Activated B cell treated with CpG ODN at 0.5 μM for 24 hours (primary cell): Measurements from ENCODE around the gene ISOC1. TPM values are rescaled to one million over a fixed set of nuclear protein-coding genes. Genes with fewer than 3 reads are reported as not detected.

Source experiments
- ATAC-seq: fragments of 200-7000 bp; cut with Tn5 transposase; one replicate; pipeline ENCODE4 v1.10.0; 2021; ENCODE audit warnings: low read depth, mild to moderate bottlenecking, moderate library complexity
- CTCF ChIA-PET: fragments of 350-600 bp; sonication (Branson Sonifier 250); formaldehyde crosslinking; loops from one replicate; lab custom pipeline; 2021; ENCODE audit warnings: antibody characterized with exemption; lab: Charles Lee
- POLR2A ChIA-PET: fragments of 350-600 bp; sonication (Branson Sonifier 250); formaldehyde crosslinking; loops from one replicate; lab custom pipeline; 2021; ENCODE audit warnings: antibody characterized with exemption; lab: Charles Lee
- DNase-seq: peaks from one replicate; pipeline ENCODE4 v3.0.0; 2022
- H3K27ac Mint-ChIP-seq: one replicate; pipeline ENCODE4 v1.8.0; 2020; ENCODE audit warnings: mixed read lengths
- H3K27me3 Mint-ChIP-seq: one replicate; pipeline ENCODE4 v1.8.0; 2021; ENCODE audit warnings: mixed read lengths
- H3K36me3 Mint-ChIP-seq: one replicate; pipeline ENCODE4 v1.8.0; 2021; ENCODE audit warnings: low read depth, mixed read lengths
- H3K4me1 Mint-ChIP-seq: one replicate; pipeline ENCODE4 v1.8.0; 2021; ENCODE audit warnings: mixed read lengths
- H3K4me3 Mint-ChIP-seq: one replicate; pipeline ENCODE4 v1.8.0; 2020; ENCODE audit warnings: mild to moderate bottlenecking, mixed read lengths
- H3K9me3 Mint-ChIP-seq: one replicate; pipeline ENCODE4 v1.8.0; 2020; ENCODE audit warnings: mixed read lengths
- CTCF ChIP-seq: fragments of 200-600 bp; IDR thresholded peaks from one replicate; pipeline ENCODE4 v1.8.0; 2022; ENCODE audit warnings: antibody characterized with exemption, mild to moderate bottlenecking
- intact Hi-C: fragments of 100-400 bp; cut with micrococcal nuclease; formaldehyde crosslinking; loops from one replicate; pipeline ENCODE4 v1.15.1; 2024
- total RNA-seq: library from RNA; stranded (reverse); gene quantifications from 2 replicates; pipeline ENCODE4 v1.2.3, GENCODE V29; 2022

ISOC1 gene
- total RNA-seq, 1 donor from 2014 or later: 9.9 TPM

GRCh38 chr5:129053438-129053837, 41.1 kb upstream of the ISOC1 start:
- no peak for DNase-seq
- H3K4me1 Mint-ChIP-seq: no peaks in the 10 kb centered on the region
- ChIA-PET CTCF (interaction anchor here (0.5 kb wide), 1 partner anchor 1045 kb away, joined by 3 read pairs; no protein-coding TSS in a partner anchor), POLR2A (no interaction called here)
- no peak overlapping the region for H3K27ac Mint-ChIP-seq
- H3K27me3 Mint-ChIP-seq: peaks cover 7% of the 10 kb centered on the region
- no peak overlapping the region for H3K4me3 Mint-ChIP-seq
- peaks cover 3% of the 10 kb centered on the region for H3K9me3 Mint-ChIP-seq
- no peak for TF ChIP-seq CTCF
- H3K36me3 Mint-ChIP-seq: no peaks in the 10 kb centered on the region
- intact Hi-C loops: loop anchor here (10.0 kb wide), 1 partner anchor 151 kb away; no protein-coding TSS in a partner anchor
- ATAC-seq: no peak

DNA sequence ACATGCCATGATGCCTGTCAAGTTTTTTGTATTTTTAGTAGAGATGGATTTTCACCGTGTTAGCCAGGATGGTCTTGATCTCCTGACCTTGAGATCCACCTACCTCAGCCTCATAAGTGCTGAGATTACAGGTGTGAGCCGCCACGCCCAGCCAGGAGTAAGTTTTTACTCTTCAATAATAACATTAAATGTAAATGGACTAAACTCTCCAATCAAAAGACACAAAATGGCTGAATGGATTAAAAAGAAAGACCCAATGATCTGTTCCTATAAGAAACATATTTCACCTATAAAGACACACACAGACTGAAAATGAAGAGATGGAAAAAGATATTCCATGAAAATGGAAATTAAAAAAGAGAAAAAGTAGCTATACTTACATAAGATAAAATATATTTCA, 37.2 kb upstream of the ISOC1 start:
- TF ChIP-seq CTCF: no peak
- ChIA-PET POLR2A (no interaction called here), CTCF (no interaction called here)
- Mint-ChIP-seq H3K4me1 (no peaks in the 10 kb centered on the region), H3K4me3 (no peak overlapping the region), H3K9me3 (peaks cover 3% of the 10 kb centered on the region), H3K36me3 (no peaks in the 10 kb centered on the region), H3K27me3 (peaks cover 7% of the 10 kb centered on the region), H3K27ac (no peak overlapping the region)
- intact Hi-C loops: loop anchor here (10.0 kb wide), 1 partner anchor 147 kb away; no protein-coding TSS in a partner anchor
- no peak for DNase-seq
- no peak for ATAC-seq

DNA sequence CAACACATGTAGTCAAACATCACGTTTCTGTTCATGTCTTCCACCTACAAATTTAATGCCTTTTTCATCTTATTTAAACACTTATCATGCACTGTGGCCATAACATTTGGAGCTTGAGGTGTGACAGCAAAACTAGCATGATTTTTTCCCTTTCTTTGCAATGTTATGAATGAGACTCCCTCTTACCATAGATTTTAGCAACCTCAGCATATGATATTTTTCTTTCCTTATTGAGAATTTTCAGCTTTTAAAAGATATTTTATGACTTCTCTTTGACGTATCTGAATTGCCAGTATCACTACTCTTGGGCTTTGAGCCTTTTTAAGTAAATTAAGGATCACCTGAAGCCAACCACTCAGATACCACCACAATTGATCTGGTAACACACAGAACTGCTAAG, 32.7 kb upstream of the ISOC1 start:
- no peak for TF ChIP-seq CTCF
- ChIA-PET POLR2A (no interaction called here), CTCF (interaction anchor here (0.6 kb wide), 1 partner anchor 134 kb away, joined by 3 read pairs; no protein-coding TSS in a partner anchor)
- intact Hi-C loops: no loop called here
- Mint-ChIP-seq H3K4me1 (no peaks in the 10 kb centered on the region), H3K4me3 (no peak overlapping the region), H3K36me3 (no peaks in the 10 kb centered on the region), H3K27ac (no peak overlapping the region), H3K27me3 (peaks cover 3% of the 10 kb centered on the region), H3K9me3 (peaks cover 3% of the 10 kb centered on the region)
- ATAC-seq: no peak
- DNase-seq: no peak

DNA sequence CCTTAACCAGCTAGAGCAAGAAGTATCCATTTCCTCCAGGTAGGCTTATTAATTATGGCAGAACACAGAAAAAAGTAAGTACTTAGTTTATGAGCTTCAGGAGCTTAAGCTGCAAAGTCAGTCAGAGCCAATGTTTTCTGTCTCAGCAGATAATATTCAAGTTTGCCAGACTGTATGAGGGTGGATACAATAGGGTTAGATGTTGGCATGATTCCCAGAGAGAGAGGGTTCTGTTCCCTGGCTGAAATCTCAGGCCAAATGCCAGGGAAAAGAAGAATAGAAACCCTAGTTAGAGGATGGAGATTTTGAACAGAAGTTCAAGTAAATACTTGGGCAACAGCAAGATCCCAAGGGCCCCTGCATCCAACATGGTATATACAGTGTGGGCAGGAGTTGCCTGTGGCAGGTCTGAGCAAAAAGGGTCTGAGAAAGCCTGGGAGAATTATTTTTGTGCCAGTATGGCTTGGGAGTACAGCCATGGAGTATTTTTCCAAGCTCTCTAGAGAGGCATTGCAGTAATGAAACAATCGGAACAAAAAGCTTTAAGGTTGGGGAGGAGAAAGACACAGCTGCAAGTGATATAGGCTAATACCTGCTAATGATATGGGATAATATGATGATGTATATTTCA, 31.0 kb upstream of the ISOC1 start:
- peaks cover 3% of the 10 kb centered on the region for H3K27me3 Mint-ChIP-seq
- no peak for DNase-seq

DNA sequence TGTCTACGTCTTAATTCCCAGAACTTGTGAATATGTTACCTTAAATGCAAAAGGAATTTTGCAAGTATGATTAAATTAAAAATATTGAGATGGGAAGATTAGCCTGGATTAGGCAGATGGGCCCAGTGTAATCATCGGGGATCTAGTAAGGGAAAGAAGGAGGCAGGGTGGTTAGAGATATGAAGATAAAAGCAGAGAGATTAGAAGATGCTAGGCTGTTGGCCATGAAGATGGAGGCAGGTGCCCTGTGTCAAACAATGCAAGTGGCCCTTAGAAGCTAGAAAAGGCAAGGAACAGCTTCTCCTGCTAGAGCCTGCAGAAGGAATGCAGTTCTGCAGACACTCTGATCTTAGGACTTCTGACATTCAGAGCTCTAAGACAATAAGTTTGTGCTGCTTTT, 28.8 kb upstream of the ISOC1 start:
- Mint-ChIP-seq H3K36me3 (no peaks in the 10 kb centered on the region), H3K4me3 (no peak overlapping the region), H3K27ac (no peak overlapping the region), H3K4me1 (no peaks in the 10 kb centered on the region), H3K27me3 (peaks cover 3% of the 10 kb centered on the region), H3K9me3 (no peaks in the 10 kb centered on the region)
- intact Hi-C loops: no loop called here
- no peak for TF ChIP-seq CTCF
- ChIA-PET POLR2A (no interaction called here), CTCF (no interaction called here)
- no peak for ATAC-seq
- DNase-seq: no peak

More for the DNA sequence above, 31.0 kb upstream of the ISOC1 start:
- H3K9me3 Mint-ChIP-seq: no peaks in the 10 kb centered on the region
- H3K4me3 Mint-ChIP-seq: no peak overlapping the region
- H3K27ac Mint-ChIP-seq: no peak overlapping the region
- no peaks in the 10 kb centered on the region for H3K36me3 Mint-ChIP-seq
- intact Hi-C loops: no loop called here
- no peaks in the 10 kb centered on the region for H3K4me1 Mint-ChIP-seq
- TF ChIP-seq CTCF: no peak
- no peak for ATAC-seq
- POLR2A ChIA-PET: no interaction called here
- CTCF ChIA-PET: no interaction called here
